SHP77 (cell line): ENCODE measurements around the gene MKI67.
"Not testable (repeated sequence)": the region's sequence is repeated elsewhere in the genome, so short reads cannot be mapped to it uniquely, and the experiment has no call there.

Source experiments
- DNase-seq, 2 experiments: peaks; one replicate each; lab custom pipeline; 2025; lab: John Stamatoyannopoulos, UW

Gene MKI67, protein sequence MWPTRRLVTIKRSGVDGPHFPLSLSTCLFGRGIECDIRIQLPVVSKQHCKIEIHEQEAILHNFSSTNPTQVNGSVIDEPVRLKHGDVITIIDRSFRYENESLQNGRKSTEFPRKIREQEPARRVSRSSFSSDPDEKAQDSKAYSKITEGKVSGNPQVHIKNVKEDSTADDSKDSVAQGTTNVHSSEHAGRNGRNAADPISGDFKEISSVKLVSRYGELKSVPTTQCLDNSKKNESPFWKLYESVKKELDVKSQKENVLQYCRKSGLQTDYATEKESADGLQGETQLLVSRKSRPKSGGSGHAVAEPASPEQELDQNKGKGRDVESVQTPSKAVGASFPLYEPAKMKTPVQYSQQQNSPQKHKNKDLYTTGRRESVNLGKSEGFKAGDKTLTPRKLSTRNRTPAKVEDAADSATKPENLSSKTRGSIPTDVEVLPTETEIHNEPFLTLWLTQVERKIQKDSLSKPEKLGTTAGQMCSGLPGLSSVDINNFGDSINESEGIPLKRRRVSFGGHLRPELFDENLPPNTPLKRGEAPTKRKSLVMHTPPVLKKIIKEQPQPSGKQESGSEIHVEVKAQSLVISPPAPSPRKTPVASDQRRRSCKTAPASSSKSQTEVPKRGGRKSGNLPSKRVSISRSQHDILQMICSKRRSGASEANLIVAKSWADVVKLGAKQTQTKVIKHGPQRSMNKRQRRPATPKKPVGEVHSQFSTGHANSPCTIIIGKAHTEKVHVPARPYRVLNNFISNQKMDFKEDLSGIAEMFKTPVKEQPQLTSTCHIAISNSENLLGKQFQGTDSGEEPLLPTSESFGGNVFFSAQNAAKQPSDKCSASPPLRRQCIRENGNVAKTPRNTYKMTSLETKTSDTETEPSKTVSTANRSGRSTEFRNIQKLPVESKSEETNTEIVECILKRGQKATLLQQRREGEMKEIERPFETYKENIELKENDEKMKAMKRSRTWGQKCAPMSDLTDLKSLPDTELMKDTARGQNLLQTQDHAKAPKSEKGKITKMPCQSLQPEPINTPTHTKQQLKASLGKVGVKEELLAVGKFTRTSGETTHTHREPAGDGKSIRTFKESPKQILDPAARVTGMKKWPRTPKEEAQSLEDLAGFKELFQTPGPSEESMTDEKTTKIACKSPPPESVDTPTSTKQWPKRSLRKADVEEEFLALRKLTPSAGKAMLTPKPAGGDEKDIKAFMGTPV (N-terminal part only)

DNA sequence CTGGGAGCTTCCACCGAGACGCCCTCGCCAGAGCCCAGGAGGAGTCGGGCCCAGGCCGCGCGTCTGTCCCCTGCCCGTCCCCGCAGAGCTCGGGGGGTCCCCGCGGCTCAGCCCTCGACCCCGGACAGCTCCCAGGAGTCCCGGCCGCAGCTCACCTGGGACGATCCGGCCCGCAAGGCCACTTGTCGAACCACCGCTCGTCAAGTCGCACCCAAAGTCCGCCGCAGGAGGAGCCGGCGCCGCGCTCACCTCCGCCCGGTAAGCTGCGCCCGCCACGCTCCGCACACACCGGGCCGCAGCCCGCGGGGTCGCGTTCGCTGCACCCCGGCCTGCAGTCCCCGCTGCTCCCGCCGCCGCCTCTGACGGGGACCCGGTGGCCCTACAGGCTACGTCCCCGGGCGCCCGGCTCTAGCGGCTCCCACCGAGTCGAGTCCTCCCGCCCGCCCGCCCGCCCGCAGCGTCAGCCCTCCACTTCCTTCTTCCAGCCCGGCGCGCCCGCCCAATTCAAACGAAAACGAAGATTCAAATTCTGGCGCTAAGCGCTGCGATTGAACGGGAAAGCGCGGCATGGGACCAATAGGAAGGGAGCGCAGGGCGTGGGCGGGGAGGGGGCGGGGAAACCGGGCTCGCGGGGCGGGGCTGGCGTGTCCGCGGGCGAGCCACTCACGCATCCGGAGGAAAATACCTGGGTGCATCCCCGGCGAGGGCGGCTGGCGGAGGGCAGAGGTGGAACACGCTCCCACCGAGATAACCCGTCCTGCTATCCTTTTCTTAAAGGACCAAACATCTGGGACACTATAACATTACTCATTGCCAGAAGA, at the start of gene MKI67:
Gene MKI67, minus strand, starts transcription at position 480 of the 821 bp plus-strand sequence. CDS start 756 bp downstream, outside the sequence.
- peak; percentile 86 to 92 for DNase-seq

DNA sequence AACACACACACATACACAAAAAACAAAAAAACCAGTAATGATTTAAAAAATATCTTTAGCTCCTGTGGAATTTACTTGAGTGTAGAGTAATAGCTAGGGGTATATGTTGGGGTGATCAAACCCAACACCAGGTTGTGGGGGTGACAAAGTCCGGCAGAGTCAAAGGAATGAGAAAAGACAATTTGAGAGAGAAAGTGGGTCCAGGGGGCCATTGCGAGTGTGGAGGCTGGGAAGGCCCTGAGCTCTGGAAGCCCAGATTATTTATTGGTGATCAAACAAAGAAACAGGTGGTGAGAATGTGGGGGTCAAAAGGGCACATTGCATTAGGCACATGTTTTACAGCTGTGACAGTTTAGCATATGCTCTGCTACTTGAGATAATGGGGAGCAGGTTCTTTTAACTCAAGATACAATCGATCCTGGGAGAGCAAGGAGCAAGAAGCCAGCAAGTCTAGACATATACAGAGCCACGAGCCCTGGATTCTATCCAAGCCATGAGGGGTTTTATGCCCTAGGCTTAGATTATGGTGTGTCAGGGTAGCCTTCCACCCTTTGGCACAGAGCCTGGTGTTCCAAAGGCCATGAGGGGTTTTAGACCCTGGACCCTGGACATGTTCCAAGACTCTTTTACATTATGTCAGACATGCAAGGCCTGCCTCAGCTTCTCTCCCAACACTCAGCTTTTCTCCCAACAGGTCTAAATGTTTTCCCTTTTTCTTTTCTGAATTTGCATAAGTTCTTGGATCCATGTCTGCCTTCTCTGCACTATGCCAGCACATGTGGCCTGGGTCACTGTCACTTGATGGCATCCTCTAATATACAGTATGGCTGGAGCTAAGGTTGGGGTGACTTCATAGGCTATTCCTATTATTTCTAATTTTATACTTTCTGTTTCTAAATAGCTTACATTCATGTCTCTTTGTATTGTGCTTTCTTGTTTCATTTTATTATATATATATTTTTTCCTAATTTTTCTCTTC, 48.6 kb upstream of the MKI67 start:
- DNase-seq = no peak

DNA sequence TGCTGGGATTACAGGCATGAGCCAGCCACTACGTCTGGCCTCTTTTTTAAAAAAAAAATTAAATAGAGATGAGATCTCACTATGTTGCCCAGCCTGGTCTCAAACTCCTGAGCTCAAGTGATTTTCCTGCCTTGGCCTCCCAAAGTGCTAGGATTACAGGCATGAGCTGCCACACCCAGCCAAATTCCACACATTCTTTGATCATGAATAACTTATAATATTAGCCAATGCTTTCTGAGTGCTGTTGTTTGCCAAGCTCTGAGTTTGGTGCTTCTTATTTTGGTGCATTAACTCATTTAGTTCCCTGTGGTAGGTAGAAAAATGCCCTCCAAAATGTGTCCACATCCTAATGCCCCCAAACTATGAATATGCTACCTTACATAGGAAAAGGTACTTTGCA, 47.2 kb upstream of the MKI67 start:
- DNase-seq = no peak

DNA sequence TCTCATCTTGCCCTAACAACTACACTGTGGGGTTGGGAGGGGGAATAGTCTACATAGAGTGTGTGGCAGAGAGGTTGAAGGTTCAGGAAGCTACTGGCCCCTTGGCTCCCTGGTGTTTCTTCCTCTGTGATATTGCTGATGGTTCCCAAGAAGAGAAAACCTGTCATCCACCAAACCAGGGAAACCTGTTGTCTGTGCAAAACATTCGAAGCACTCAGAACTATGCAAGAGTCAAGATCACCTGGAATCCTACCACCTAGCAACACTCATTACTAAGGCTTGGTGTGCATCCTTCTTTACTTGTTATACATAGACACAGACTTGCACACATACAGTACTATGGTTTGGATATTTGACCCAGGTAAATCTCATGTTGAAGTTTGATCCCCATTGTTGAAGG, 46.5 kb upstream of the MKI67 start:
- DNase-seq = no peak

DNA sequence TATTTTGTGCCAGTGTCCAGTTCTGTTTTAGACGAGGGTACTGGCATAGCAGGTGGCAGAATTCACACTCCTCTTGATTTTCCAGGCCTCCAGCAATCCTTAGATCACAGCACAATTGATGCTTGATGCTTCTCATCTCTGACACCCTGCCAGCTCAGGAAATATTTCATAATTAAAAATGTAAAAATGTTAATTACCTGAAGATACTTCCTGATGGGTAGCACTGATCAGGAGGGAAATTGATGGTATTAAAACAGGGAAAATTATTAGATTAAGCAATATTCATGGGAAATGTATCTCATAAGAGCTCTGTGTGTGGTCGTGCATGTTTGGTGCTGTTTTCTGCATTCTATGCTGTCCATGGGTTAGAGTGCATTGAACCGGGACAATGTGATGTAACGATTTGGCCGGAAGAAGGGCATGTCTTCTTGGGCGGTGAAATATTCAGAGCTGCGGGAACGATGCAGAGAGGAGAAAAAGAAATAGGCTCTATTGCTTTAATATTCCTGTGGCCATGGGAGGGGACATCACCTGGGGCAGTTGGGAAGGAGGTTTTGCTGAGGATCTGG, 43.7 kb upstream of the MKI67 start:
- DNase-seq = no peak

DNA sequence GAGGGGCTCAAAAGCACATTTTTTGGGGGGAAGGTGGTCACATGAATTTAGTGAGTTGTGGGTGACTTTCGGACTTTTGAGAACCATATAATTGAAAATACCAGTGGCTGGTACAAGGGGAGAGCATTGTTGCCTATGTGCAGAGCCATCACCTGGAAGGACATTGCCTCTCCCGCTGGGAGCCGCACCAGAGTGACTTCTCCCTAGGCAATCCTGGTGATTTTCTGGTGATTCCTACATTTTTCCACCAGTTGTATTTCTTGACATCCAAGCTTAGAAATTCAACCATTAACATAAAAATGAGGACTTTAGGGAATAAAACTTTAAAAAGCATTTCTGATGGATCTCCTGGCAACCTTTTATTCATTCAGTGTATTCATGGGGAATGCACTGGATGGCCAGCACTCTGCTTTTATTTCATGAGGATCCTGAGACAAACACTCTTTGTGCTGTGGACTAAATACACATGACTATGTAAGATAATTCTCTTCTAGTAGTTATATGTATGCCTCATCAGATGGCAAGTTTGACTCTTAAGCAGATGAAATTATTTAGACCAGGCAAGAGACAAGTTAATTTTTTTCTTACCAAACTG, 41.8 kb upstream of the MKI67 start:
- DNase-seq = no peak

DNA sequence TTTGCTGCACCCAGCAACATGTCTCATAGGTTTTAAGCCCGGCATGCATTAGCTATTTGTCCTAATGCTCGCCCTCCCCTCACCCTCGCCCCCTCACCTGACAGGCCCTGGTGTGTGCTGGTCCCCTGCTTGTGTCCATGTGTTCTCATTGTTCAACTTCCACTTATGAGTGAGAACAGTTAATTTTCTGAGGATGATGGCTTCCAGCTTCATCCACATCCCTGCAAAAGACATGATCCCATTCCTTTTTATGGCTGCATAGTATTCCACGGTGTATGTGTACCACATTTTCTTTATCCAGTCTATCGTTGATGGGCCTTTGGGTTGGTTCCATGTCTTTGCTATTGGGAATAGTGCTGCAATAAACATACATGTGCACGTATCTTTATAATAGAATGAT, 40.9 kb upstream of the MKI67 start:
- DNase-seq = not testable (repeated sequence)

DNA sequence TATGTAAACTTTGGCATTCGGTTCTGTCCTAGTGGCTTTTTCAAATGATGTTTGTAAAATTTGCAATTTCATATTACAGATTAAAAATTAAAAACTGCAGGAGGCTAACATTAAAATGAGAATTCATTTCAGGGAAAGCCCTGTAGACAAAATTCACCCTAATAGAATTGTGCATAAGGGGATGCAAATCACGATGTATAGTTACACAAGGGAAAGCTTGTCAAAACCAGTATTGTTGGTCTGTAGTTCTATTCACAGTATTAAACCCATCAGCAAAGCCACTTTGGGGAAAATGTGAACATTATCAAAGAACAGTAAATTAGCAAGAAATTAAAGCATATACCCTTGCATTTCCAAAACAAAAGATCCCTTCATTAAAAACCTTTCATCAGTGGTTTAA, 39.9 kb upstream of the MKI67 start:
- no peak for DNase-seq

DNA sequence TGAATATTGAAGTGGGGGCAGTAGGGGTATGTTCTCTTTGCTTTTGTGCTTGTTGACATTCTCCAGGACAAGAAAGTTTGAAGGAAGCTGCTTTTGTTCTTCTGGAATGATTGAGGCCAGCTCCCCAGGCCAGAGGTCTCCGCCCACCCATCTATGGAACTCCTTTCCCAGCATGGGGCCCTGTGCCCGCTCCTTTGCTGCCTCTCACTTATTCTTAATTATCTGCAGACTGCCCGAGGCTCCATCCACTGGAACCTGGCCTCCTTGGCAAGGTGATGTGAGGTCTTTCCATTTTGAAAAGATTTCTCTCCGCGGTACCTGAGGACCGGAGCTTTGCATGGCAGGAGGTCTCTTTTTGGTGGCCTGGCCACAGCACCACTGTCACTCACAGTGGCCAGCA, 39.3 kb upstream of the MKI67 start:
- no peak for DNase-seq

DNA sequence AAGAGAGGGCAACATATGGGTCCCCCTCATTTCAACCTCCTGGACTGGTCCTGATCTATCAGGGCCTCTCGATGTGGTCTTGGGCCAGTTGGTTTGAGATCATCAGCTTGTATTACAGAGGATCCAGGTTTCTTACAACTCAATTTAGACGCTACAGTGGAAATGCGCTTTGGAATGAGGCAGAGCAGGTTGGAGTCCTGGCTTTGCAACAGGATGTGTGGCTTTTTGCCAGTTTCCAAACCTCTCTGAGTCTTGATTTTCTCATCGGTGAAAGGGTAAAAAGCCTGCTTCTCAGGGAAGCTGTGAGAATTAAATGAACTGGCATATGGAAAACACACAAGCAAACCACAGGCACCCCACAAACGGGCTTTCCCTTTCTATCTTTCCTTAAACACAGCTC, 37.5 kb upstream of the MKI67 start:
- no peak for DNase-seq

DNA sequence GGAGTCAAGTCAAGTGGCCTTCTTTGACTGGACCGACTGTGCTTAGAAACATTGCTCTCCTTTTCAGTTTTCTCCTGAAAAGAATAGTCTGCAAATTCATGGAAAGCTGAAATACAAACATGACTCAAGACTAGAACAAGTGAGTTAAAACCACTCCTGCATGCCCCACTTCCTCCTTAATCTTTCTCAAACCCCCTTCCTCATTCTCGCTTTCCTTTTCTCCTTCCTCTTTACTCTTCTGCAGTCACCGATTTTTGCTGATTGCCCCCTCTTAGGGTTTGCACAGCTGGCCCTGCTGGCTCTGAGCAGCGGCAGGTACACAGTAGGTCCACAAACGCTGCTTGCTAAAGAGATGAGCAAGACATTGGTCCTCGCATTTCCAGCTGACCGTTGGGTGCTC, 34.8 kb upstream of the MKI67 start:
- no peak for DNase-seq

DNA sequence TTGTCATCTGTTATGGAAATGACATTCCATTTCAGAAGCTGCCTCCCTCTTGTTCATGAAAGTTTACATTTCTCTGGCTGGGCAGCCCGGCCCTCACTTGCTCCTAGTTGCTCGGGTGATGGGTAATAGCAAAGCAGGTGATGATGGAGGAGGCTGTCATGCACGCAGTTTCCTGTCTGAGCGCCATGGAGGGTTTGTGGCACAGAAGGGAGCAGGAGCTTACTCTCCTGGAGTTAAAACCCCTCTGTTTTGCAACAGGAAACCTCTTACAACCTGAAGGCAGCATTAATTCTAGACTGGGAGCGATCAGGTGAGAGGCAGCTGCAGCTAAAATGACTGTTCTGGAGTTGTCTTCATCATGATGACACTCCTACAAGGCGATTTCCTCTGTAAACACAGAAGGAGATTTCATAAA, 34.1 kb upstream of the MKI67 start:
- DNase-seq = no peak

DNA sequence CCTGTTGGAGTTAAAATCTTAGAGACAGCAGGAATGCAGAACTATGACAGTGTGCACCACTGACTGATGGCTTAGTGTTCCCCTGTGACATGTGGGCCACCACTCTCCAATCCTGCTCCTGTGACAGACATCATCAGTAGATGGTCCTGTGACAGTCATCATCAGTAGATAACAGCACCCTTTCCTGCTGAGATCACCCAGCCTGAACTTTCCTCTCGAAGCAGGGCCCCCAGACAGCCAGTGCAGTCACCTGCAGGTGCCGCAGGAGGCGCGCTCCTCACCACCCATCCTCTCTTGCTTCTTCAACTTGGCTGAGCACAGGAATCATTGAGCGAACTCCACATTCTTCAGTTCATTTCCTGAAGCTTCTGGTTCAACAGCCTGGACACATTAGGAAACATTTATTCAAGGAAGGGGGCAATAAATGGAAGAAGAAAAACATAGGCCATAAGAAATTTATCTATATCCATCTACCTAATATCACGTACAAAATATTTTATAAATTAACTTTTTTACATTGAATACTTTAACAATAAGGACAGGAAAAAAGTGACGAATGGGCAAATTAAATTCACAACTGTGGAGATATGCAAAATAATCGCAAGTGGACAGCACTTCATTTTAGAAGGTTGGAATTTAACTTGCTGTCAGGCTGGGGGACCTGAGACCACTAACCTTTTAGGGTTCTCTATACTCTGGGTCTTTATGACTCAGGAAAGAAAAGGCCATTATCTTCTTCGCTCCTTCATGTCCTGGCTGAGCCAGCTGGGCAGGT, 32.0 kb upstream of the MKI67 start:
- DNase-seq = no peak

DNA sequence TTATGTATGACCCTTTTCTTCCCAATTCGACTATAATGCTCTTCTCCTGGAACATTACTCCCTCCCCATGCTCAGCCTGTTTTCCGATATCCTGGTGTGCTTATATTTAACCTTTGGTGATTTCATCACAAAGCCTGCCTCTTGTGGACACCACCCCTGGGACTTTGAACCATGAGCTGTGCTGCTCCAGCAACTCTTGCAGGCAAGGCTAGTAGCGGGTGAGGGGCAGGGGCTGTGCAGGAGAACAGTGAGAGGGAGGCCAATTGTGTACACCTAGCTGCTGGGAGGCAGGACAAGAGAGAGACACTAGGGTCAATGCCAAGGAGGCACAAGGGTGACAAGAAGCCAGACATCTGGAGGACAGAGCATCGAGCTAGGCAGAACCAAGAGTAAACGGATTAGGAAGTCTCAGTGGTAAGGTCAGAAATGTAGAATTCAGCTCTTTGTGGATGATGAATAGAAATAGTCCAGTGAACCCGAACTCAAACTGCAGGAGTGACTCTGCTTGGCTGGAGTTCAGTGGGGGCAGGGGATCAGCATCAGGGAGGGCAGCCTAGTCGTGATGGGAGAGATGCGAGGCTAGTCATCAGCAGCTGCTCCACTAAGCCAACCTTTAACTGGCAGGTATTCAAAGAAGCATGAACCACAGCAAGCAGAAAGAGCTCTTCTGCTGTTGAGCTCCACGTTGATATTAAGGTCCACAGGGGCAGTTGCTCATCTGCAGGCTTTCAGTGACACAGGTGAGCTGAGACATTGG, 31.0 kb upstream of the MKI67 start:
- no peak for DNase-seq

DNA sequence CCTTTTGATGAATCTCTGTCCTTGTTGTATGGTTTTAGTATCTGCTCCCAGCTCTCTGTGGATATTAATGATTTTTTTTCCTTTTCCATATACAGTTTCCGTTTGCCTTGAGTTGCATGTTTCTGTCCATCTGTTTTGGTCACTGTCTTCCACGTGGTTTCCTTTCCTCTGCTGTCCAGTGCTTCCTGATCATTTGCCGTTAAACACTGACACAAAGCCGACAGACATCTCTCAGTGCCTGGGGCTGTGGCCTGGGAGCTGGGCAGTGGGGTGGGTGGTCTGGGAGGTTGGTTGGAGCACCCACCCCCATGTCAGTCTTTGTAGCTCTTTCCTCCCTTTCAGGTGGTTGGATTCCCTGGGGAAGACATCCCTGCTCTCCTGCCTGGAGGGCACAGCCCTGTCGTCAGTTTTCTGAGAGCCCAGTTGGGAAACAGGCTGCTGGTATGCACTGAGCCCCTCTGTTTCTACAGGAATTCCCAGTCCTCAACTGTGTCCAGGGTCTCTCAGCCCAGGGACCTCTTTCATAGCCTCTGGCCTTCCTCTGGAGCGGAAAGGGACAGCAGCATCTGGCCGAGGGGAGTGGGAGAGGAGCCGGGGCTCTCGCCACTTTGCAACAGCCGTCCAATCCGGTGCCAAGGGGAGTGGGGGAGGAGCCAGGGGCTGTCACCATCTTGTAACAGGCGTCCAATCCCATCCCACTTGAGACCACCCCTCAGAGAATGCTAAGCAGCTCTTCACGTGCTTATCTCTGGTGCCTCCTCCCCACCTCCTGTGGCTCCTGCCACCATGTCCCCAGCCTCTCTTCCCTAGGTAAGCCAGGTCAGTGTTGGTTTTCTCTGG, 26.7 kb upstream of the MKI67 start:
- DNase-seq = no peak

DNA sequence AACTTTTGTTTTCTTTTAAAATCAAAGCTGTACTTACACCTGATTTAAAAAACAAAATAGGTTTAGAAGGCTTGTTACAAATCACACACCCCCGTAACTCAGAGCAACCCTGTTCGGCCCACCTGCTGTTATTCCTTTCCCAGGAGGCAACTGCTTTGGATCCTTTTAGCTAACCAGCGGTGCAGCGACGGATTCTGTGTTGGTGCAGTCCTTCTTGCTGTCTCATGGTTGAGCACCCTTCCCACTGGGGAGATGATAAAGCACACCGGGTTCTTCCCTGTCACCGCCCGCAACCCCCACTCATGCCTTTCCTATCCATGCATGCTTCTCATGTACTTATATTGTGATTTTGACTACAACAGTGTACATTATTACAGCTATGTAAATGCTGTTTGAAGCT, 24.8 kb upstream of the MKI67 start:
- no peak for DNase-seq

DNA sequence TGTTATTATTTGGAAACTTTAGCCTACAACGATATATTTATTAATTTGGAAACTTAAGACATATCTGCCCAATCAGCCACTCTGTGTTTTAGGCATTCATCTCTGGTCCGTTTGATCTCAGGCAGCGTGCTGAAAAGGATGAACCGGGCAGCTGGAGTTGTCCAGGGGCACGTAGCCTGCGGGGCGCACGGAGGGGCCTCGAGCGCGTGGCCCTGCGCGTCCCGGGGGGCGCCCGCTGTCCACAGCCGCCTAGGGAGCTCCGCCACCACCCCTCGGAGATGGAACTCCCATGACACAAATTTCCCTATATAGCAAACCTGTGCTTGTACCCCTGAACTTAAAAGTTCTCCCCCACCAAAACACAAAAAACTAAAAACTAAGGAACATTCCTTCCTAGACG, 24.3 kb upstream of the MKI67 start:
- no peak for DNase-seq
